H1 (cell line): ENCODE measurements around the gene GP9. TPM values are rescaled to one million over a fixed set of nuclear protein-coding genes. Genes with fewer than 3 reads are reported as not detected.

Source experiments
- CTCF ChIA-PET: fragments of 300-600 bp; sonication (Branson Sonifier 250); formaldehyde crosslinking; loops from one replicate; lab custom pipeline; 2021; ENCODE audit not compliant: partially characterized antibody; lab: Charles Lee
- POLR2A ChIA-PET: fragments of 300-600 bp; sonication (Branson Sonifier 250); formaldehyde crosslinking; loops from one replicate; lab custom pipeline; 2021; ENCODE audit warnings: inconsistent platforms; ENCODE audit not compliant: partially characterized antibody; lab: Charles Lee
- DNase-seq, 2 experiments: peaks; one replicate each; pipeline versions ENCODE4 v3.0.0 to v3.0.0-alpha.2; 2010 to 2022; ENCODE audit warnings: low spot score in 2 of 2, low read depth in 1 of 2, mixed read lengths in 1 of 2
- FAIRE-seq: peaks from 2 replicates; lab custom pipeline; 2011; peaks lifted over from hg19 to GRCh38; lab: Jason Lieb, UNC
- H2AFZ ChIP-seq: 2 replicates; pipeline ENCODE4 v1.8.1; 2012; ENCODE audit warnings: low read length, inconsistent platforms
- H2AK5ac ChIP-seq: 2 replicates; pipeline ENCODE4 v1.6.1; 2013; ENCODE audit warnings: low read depth, low read length
- H2BK120ac ChIP-seq: replicated peaks from 2 replicates; pipeline ENCODE3; 2013; ENCODE audit warnings: low read depth, low read length, inconsistent platforms
- H2BK12ac ChIP-seq: 2 replicates; pipeline ENCODE4 v1.6.1; 2013; ENCODE audit warnings: low read depth, low read length
- H2BK15ac ChIP-seq: 2 replicates; pipeline ENCODE4 v1.6.1; 2013; ENCODE audit warnings: low read length
- H2BK20ac ChIP-seq: 2 replicates; pipeline ENCODE4 v1.6.1; 2013; ENCODE audit warnings: low read length
- H2BK5ac ChIP-seq: 2 replicates; pipeline ENCODE4 v1.6.1; 2013; ENCODE audit warnings: low read depth, low read length
- H3K14ac ChIP-seq: 2 replicates; pipeline ENCODE4 v1.6.1; 2013; ENCODE audit warnings: inconsistent platforms; ENCODE audit not compliant: insufficient read length
- H3K18ac ChIP-seq: 2 replicates; pipeline ENCODE4 v1.6.1; 2013; ENCODE audit warnings: low read length; ENCODE audit errors: extremely low read depth
- H3K23ac ChIP-seq: 2 replicates; pipeline ENCODE4 v1.6.1; 2013; ENCODE audit warnings: inconsistent platforms; ENCODE audit not compliant: insufficient read length
- H3K23me2 ChIP-seq: 2 replicates; pipeline ENCODE4 v1.6.1; 2013; ENCODE audit warnings: low read depth, low read length
- H3K27ac ChIP-seq: 2 replicates; pipeline ENCODE4 v1.6.1; 2011; ENCODE audit warnings: low read depth, low read length, inconsistent platforms
- H3K27me3 ChIP-seq, 4 experiments: replicated peaks in 1 of 4; 1 replicate in 1 of 4; 2 replicates in 3 of 4; pipeline versions ENCODE4 v1.6.1 to v1.8.1; 2011 to 2013; ENCODE audit warnings: low read length in 3 of 4, mild to moderate bottlenecking in 3 of 4, inconsistent platforms in 2 of 4, mixed read lengths in 2 of 4, moderate library complexity in 1 of 4; ENCODE audit not compliant: control insufficient read depth in 3 of 4, insufficient read depth in 3 of 4; ENCODE audit errors: extremely low read depth in 1 of 4
- H3K36me3 ChIP-seq, 4 experiments: 2 replicates each; pipeline versions ENCODE4 v1.6.1 to v1.8.1; 2011 to 2013; ENCODE audit warnings: mild to moderate bottlenecking in 4 of 4, low read length in 3 of 4, moderate library complexity in 2 of 4, control low read depth in 1 of 4, inconsistent platforms in 1 of 4; ENCODE audit not compliant: insufficient read depth in 4 of 4, control insufficient read depth in 2 of 4
- H3K4ac ChIP-seq: replicated peaks from 2 replicates; pipeline ENCODE3; 2013; ENCODE audit warnings: low read length, low read depth, mixed read lengths, inconsistent platforms; ENCODE audit not compliant: insufficient read length
- H3K4me1 ChIP-seq, 4 experiments: replicated peaks in 1 of 4; 1 replicate in 1 of 4; 2 replicates in 3 of 4; pipeline versions ENCODE4 v1.6.1 to v1.8.1; 2011 to 2013; ENCODE audit warnings: low read length in 3 of 4, inconsistent platforms in 2 of 4, mixed read lengths in 1 of 4; ENCODE audit not compliant: insufficient read depth in 4 of 4, control insufficient read depth in 3 of 4
- H3K4me2 ChIP-seq, 2 experiments: 2 replicates each; pipeline versions ENCODE4 v1.6.1 to v1.8.1; 2011 to 2013; ENCODE audit warnings: low read depth in 2 of 2, low read length in 2 of 2, control low read depth in 1 of 2, inconsistent platforms in 1 of 2, mild to moderate bottlenecking in 1 of 2; ENCODE audit not compliant: insufficient read depth in 1 of 2
- H3K4me3 ChIP-seq, 4 experiments: fragments of 200-600, 300-600 bp in 1 of 4; sonication (generic), shearing (Covaris generic), sonication (Bioruptor Twin) in 1 of 4; 2 replicates each; pipeline versions ENCODE4 v1.5.1 to v1.8.1; 2011 to 2016; ENCODE audit warnings: low read length in 4 of 4, low read depth in 3 of 4, control low read depth in 2 of 4, inconsistent platforms in 2 of 4, mild to moderate bottlenecking in 2 of 4, mixed read lengths in 1 of 4, moderate library complexity in 1 of 4; ENCODE audit not compliant: insufficient read depth in 2 of 4; ENCODE audit errors: extremely low read depth in 1 of 4
- H3K56ac ChIP-seq: replicated peaks from 2 replicates; pipeline ENCODE3; 2013; ENCODE audit warnings: low read depth, mild to moderate bottlenecking, mixed read lengths, low read length, inconsistent platforms; ENCODE audit not compliant: insufficient read length
- H3K79me1 ChIP-seq: 2 replicates; pipeline ENCODE4 v1.6.1; 2013; ENCODE audit warnings: low read depth, low read length, control low read depth
- H3K79me2 ChIP-seq, 2 experiments: 2 replicates each; pipeline versions ENCODE4 v1.6.1 to v1.8.1; 2012 to 2013; ENCODE audit warnings: low read length in 2 of 2, mild to moderate bottlenecking in 2 of 2, inconsistent platforms in 1 of 2; ENCODE audit not compliant: insufficient read depth in 2 of 2, control insufficient read depth in 1 of 2
- H3K9ac ChIP-seq, 4 experiments: replicated peaks in 1 of 4; 1 replicate in 1 of 4; 2 replicates in 3 of 4; pipeline versions ENCODE4 v1.6.1 to v1.8.1; 2011 to 2013; ENCODE audit warnings: low read depth in 3 of 4, low read length in 3 of 4, control low read depth in 2 of 4, mild to moderate bottlenecking in 2 of 4, moderate library complexity in 2 of 4, inconsistent platforms in 1 of 4; ENCODE audit errors: extremely low read depth in 1 of 4
- H3K9me3 ChIP-seq, 2 experiments: 2 replicates each; pipeline versions ENCODE4 v1.6.1 to v1.8.1; 2012 to 2013; ENCODE audit warnings: mild to moderate bottlenecking in 2 of 2, moderate library complexity in 2 of 2, control low read depth in 1 of 2, inconsistent platforms in 1 of 2, low read depth in 1 of 2, low read length in 1 of 2, mixed read lengths in 1 of 2; ENCODE audit not compliant: insufficient read depth in 2 of 2
- H4K20me1 ChIP-seq, 2 experiments: replicated peaks in 1 of 2; 2 replicates each; pipeline versions ENCODE3 to v1.8.1; 2011 to 2013; ENCODE audit warnings: inconsistent platforms in 2 of 2, low read length in 2 of 2, mild to moderate bottlenecking in 1 of 2; ENCODE audit not compliant: insufficient read depth in 2 of 2, control insufficient read depth in 1 of 2
- H4K5ac ChIP-seq: 2 replicates; pipeline ENCODE4 v1.6.1; 2013; ENCODE audit warnings: low read length, low read depth, mixed read lengths, inconsistent platforms; ENCODE audit not compliant: insufficient read length
- H4K8ac ChIP-seq: 2 replicates; pipeline ENCODE4 v1.8.0; 2013; ENCODE audit warnings: mild to moderate bottlenecking, moderate library complexity, low read length, inconsistent platforms; ENCODE audit not compliant: insufficient read depth; ENCODE audit errors: extremely low read depth
- H4K91ac ChIP-seq: replicated peaks from 2 replicates; pipeline ENCODE3; 2013; ENCODE audit warnings: low read length, mixed read lengths, inconsistent platforms; ENCODE audit not compliant: insufficient read length
- ASH2L ChIP-seq: fragments of 200-600, 300-600 bp; sonication (generic); IDR thresholded peaks from one replicate; pipeline ENCODE4 v1.7.1; 2017; ENCODE audit warnings: low read length
- CTBP2 ChIP-seq: IDR thresholded peaks from 2 replicates; pipeline ENCODE4 v1.7.0; 2011; ENCODE audit warnings: borderline replicate concordance, mild to moderate bottlenecking, moderate library complexity, mixed read lengths, low read length; ENCODE audit not compliant: insufficient read depth, insufficient read length
- KDM4A ChIP-seq: IDR thresholded peaks from one replicate; pipeline ENCODE4 v1.7.1; 2012; ENCODE audit warnings: low read depth, mild to moderate bottlenecking, moderate library complexity, low read length, inconsistent platforms; ENCODE audit not compliant: severe bottlenecking
- MAFK ChIP-seq: IDR thresholded peaks from 2 replicates; pipeline ENCODE4 v1.6.1; 2012; ENCODE audit warnings: low read depth, mild to moderate bottlenecking, improper control_type of control experiment, low read length
- NANOG ChIP-seq: IDR thresholded peaks from 2 replicates; pipeline ENCODE4 v1.6.1; 2011; ENCODE audit warnings: low read length, low read depth, mild to moderate bottlenecking, inconsistent platforms; ENCODE audit not compliant: insufficient read depth, poor library complexity, severe bottlenecking
- RAD21 ChIP-seq, 2 experiments: IDR thresholded peaks in 1 of 2; conservative IDR thresholded peaks in 1 of 2; 2 replicates each; pipeline ENCODE4 v1.6.1; 2011; ENCODE audit warnings: low read depth in 2 of 2, low read length in 2 of 2, improper control_type of control experiment in 1 of 2, inconsistent platforms in 1 of 2, mild to moderate bottlenecking in 1 of 2, moderate library complexity in 1 of 2
- RBBP5 ChIP-seq: IDR thresholded peaks from 2 replicates; pipeline ENCODE4 v1.7.1; 2012; ENCODE audit warnings: low read depth, mild to moderate bottlenecking, inconsistent platforms, low read length, moderate library complexity, borderline replicate concordance
- SRF ChIP-seq: IDR thresholded peaks from 2 replicates; pipeline ENCODE4 v1.6.1; 2011; ENCODE audit warnings: mild to moderate bottlenecking, low read depth, low read length, moderate library complexity
- SUZ12 ChIP-seq: fragments of 200-600 bp; sonication (generic); IDR thresholded peaks from 2 replicates; pipeline ENCODE4 v1.6.1; 2012; ENCODE audit warnings: mild to moderate bottlenecking, inconsistent platforms, low read length, moderate library complexity, mixed read lengths
- TEAD4 ChIP-seq: IDR thresholded peaks from 2 replicates; pipeline ENCODE4 v1.6.1; 2012; ENCODE audit warnings: low read depth, low read length, inconsistent platforms, mixed read lengths
- WGBS, 2 experiments: shearing (Covaris generic) in 1 of 2; methylation state at CpG; one replicate each; pipeline versions ENCODE4 v1.1.6 to v1.1.7; 2013 to 2015; ENCODE audit warnings: low lambda C conversion rate in 2 of 2, mixed read lengths in 2 of 2, inconsistent platforms in 1 of 2, low coverage in 1 of 2, missing lambda C conversion rate in 1 of 2; ENCODE audit not compliant: insufficient replicate concordance in 2 of 2, insufficient coverage in 1 of 2, insufficient read length in 1 of 2; ENCODE audit errors: extremely low coverage in 1 of 2, missing lambda C conversion rate in 1 of 2; 5-methylcytosine and 5-hydroxymethylcytosine counted together
- polyA plus RNA-seq, 7 experiments: library from polyadenylated mRNA; depleted of rRNA in 3 of 7; stranded (reverse) in 5 of 7; unstranded in 2 of 7; fragments of >200 nt in 5 of 7; fragments of 200-250 nt in 2 of 7; gene quantifications; 1 replicate in 5 of 7; 2 replicates in 1 of 7; 4 replicates in 1 of 7; pipeline versions ENCODE4 v1.2.1 to v1.2.3, GENCODE V29; 2011 to 2013; ENCODE audit warnings: missing spikeins in 2 of 7, mixed read lengths in 2 of 7
- total RNA-seq: library from RNA; stranded (reverse); fragmentation: NEBNext Ultra II Directional; extraction: Animal tissue kit (Norgen Biotek cat#: 25700); gene quantifications from 2 replicates; pipeline ENCODE4 v1.2.1, GENCODE V29; 2021
- TF ChIP-seq, protein P1 (sequence below): IDR thresholded peaks from 2 replicates; pipeline ENCODE4 v1.6.1; 2012; ENCODE audit warnings: inconsistent platforms

The GP9 gene
- total and polyA plus RNA-seq, 2 of the 8 experiments (the other 6 are each of a cell fraction or from before 2014, with no cell fraction given), result not detected

DNA sequence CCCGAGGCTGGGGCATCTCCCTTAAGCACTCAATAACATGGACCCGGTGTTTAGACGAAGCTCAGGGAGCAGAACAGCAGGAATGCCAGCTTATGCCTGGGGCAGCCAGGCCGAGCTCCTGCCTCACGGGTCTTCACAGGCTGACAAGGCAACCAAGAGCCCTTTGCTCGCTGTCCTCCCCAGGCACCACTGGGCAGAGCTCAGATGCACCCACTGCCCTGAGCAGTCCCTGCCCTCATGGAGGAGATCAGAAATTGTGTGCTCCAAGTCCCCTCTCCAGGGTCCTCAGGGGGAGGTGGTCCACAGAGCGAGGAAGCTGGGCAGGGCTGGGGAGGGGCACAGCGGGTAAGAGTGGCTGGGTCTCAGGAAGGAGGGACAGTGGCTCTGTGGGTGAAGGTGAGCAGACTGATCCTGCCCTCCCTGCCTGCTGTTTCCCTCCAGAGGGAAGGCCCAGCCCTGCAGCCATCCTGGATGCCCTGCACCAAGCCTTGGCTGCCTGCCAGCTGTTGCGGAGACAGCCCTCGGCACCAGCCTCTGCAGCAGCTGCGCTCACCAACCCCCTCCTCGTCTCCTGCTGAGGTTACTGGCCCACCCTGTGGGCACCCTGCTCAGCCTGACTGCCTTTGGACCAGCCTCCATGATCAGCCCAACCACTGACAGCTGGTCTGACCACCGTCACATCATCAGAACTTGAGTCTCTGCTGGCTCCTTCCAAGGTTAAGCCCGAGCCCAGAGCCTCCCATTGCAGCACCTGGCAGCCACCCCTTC lies 21.1 kb upstream of the GP9 start:
- Histone ChIP-seq H3K27ac (no peak overlapping the region), H2BK20ac (no peak overlapping the region), H3K4me1 (peaks cover 2 to 15% (median 5%) of the 10 kb centered on the region in 4 experiments; a peak in 6 of 7 replicates), H2AK5ac (peak overlapping the region; percentile 65; the same call in 1 of the 2 replicates), H3K23ac (no peak overlapping the region), H4K5ac (no peak overlapping the region), H2BK120ac (no peak overlapping the region), H3K36me3 (no peaks in the 10 kb centered on the region), H3K9me3 (no peaks in the 10 kb centered on the region), H2AFZ (no peak overlapping the region), H3K56ac (no peak overlapping the region), H3K4ac (no peak overlapping the region), H2BK12ac (no peak overlapping the region; the same call in 1 of the 2 replicates), H3K79me1 (no peaks in the 10 kb centered on the region), H3K27me3 (no peaks in the 10 kb centered on the region; a peak in 1 of 7 replicates), H2BK5ac (no peak overlapping the region), H3K4me3 (no peak overlapping the region), H3K14ac (no peak overlapping the region), H3K9ac (no peak overlapping the region), H3K23me2 (no peaks in the 10 kb centered on the region), H4K8ac (peak overlapping the region; percentile 43), H4K20me1 (no peaks in the 10 kb centered on the region), H2BK15ac (peak overlapping the region; percentile 94), H3K18ac (no peak overlapping the region; the same call in 1 of the 2 replicates), H4K91ac (peak overlapping the region; percentile 52), H3K79me2 (no peaks in the 10 kb centered on the region), H3K4me2 (no peak overlapping the region)
- FAIRE-seq, result no peak
- 88% methylated on average over 14 of the region's 14 CpGs; no CpG with 5 or more reads in 1 of the 2 experiments for WGBS, 2 experiments
- ChIA-PET CTCF (interaction anchor here (0.5 to 8.4 kb wide), 11 partner anchors 8 to 68 kb away, joined by 3 to 84 read pairs (median 3); no protein-coding TSS in a partner anchor), POLR2A (interaction anchor here (1.2 kb wide), 1 partner anchor 277 kb away, joined by 4 read pairs; a partner anchor contains a TSS)
- DNase-seq, result no peak
- TF ChIP-seq RAD21 (IDR thresholded peaks at IDR 0.05 in 1 of 2, conservative IDR thresholded peaks at IDR 0.05 in 1 of 2; ENCODE audit: low read depth in 2 of 2, low read length in 2 of 2) (no peak), ASH2L (no peak), SUZ12 (no peak), NANOG (no peak), SRF (no peak), TEAD4 (no peak), MAFK (no peak), CTBP2 (no peak), KDM4A (no peak), RBBP5 (no peak)
- TF ChIP-seq, protein P1, sequence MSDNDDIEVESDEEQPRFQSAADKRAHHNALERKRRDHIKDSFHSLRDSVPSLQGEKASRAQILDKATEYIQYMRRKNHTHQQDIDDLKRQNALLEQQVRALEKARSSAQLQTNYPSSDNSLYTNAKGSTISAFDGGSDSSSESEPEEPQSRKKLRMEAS, result no peak
